IPS-NIHi7 (cell line): ENCODE measurements around the gene CABLES1.

Source experiments
- DNase-seq: peaks from one replicate; pipeline ENCODE4 v3.0.0; 2012; ENCODE audit warnings: mixed read lengths; ENCODE audit errors: extremely low spot score

Gene CABLES1

GRCh38 chr18:23291456-23292205 is 156.3 kb downstream of the CABLES1 start:
- DNase-seq: no peak

- DNase-seq: no peak
Measured at GRCh38 chr18:23300231-23300805, 165.0 kb downstream of the CABLES1 start.

- no peak for DNase-seq
Measured at GRCh38 chr18:23301972-23302371, 166.7 kb downstream of the CABLES1 start.

- DNase-seq: no peak
Measured at GRCh38 chr18:23302511-23302850, 167.2 kb downstream of the CABLES1 start.

- DNase-seq: no peak
Measured at GRCh38 chr18:23302851-23303527, 167.7 kb downstream of the CABLES1 start.

GRCh38 chr18:23306822-23307221 is 171.5 kb downstream of the CABLES1 start:
- no peak for DNase-seq

- no peak for DNase-seq
Measured at GRCh38 chr18:23307567-23308295, 172.4 kb downstream of the CABLES1 start.
